A673 (cell line): ENCODE data around the gene RAB24. TPM values are rescaled to one million over a fixed set of nuclear protein-coding genes. Genes with fewer than 3 reads are reported as not detected.

Experiments used
- BruUV-seq: library from RNA; stranded (reverse); fragments of 400-500 nt; replicated peaks from 2 replicates; lab custom pipeline; 2021; lab: Mats Ljungman, UMichigan
- CTCF ChIA-PET: fragments of 300-600 bp; sonication (Branson Sonifier 250); formaldehyde crosslinking; loops from one replicate; lab custom pipeline; 2022; ENCODE audit warnings: antibody characterized with exemption; lab: Charles Lee
- POLR2A ChIA-PET: fragments of 300-600 bp; sonication (Branson Sonifier 250); formaldehyde crosslinking; loops from one replicate; lab custom pipeline; 2022; ENCODE audit warnings: antibody characterized with exemption; ENCODE audit not compliant: low non-redundant PET; lab: Charles Lee
- DNase-seq: peaks from one replicate; pipeline ENCODE4 v3.0.0-alpha.2; 2015; ENCODE audit warnings: low spot score
- H3K27ac ChIP-seq: fragments of 200-600 bp; sonication (generic); 2 replicates; pipeline ENCODE4 v1.5.1; 2016; ENCODE audit warnings: mixed run types, low read depth, mild to moderate bottlenecking, mixed read lengths, antibody characterized with exemption, low read length; ENCODE audit not compliant: poor library complexity, severe bottlenecking
- H3K27me3 ChIP-seq: fragments of 200-600 bp; sonication (generic); replicated peaks from 2 replicates; pipeline ENCODE4 v1.6.1; 2017; ENCODE audit warnings: mixed run types, low read depth, mild to moderate bottlenecking, mixed read lengths, antibody characterized with exemption, low read length; ENCODE audit not compliant: insufficient read depth, poor library complexity
- H3K36me3 ChIP-seq: fragments of 200-600 bp; sonication (generic); 2 replicates; pipeline ENCODE4 v1.6.1; 2016; ENCODE audit warnings: mixed run types, mild to moderate bottlenecking, mixed read lengths, antibody characterized with exemption, low read length; ENCODE audit not compliant: insufficient read depth, poor library complexity, severe bottlenecking
- H3K4me1 ChIP-seq: fragments of 200-600 bp; sonication (generic); 2 replicates; pipeline ENCODE4 v1.6.1; 2017; ENCODE audit warnings: mixed run types, mild to moderate bottlenecking, mixed read lengths, antibody characterized with exemption, low read length; ENCODE audit not compliant: insufficient read depth, poor library complexity, severe bottlenecking
- H3K4me3 ChIP-seq: fragments of 200-600 bp; sonication (generic); 2 replicates; pipeline ENCODE4 v1.5.1; 2016; ENCODE audit warnings: low read depth, mixed run types, mild to moderate bottlenecking, mixed read lengths, low read length; ENCODE audit not compliant: poor library complexity, severe bottlenecking
- H3K9me3 ChIP-seq: fragments of 200-600 bp; sonication (generic); 2 replicates; pipeline ENCODE4 v1.6.1; 2016; ENCODE audit warnings: mixed run types, low read depth, mild to moderate bottlenecking, mixed read lengths, antibody characterized with exemption, low read length; ENCODE audit not compliant: poor library complexity, severe bottlenecking
- EZH2 ChIP-seq: fragments of 200-600 bp; sonication (generic); IDR thresholded peaks from 2 replicates; pipeline ENCODE4 v1.6.1; 2017; ENCODE audit warnings: borderline replicate concordance, low read depth, mild to moderate bottlenecking, mixed read lengths, antibody characterized with exemption, low read length; ENCODE audit not compliant: poor library complexity, severe bottlenecking
- intact Hi-C: fragments of 100-400 bp; cut with micrococcal nuclease; formaldehyde crosslinking; loops from one replicate; pipeline ENCODE4 v1.10.0; 2022; ENCODE audit not compliant: unreplicated experiment
- total RNA-seq: library from RNA; stranded (reverse); gene quantifications from 2 replicates; pipeline ENCODE4 v1.2.3, GENCODE V29; 2021
- TF ChIP-seq, protein P1 (sequence below): fragments of 300-800, 200-600 bp; sonication (generic); conservative IDR thresholded peaks from 2 replicates; pipeline ENCODE4 v1.5.1; 2017; ENCODE audit warnings: low read depth, mild to moderate bottlenecking, antibody characterized with exemption, low read length, moderate library complexity, mixed read lengths

Gene RAB24
- total RNA-seq, 1 experiment from 2014 or later = 16.0 TPM

DNA sequence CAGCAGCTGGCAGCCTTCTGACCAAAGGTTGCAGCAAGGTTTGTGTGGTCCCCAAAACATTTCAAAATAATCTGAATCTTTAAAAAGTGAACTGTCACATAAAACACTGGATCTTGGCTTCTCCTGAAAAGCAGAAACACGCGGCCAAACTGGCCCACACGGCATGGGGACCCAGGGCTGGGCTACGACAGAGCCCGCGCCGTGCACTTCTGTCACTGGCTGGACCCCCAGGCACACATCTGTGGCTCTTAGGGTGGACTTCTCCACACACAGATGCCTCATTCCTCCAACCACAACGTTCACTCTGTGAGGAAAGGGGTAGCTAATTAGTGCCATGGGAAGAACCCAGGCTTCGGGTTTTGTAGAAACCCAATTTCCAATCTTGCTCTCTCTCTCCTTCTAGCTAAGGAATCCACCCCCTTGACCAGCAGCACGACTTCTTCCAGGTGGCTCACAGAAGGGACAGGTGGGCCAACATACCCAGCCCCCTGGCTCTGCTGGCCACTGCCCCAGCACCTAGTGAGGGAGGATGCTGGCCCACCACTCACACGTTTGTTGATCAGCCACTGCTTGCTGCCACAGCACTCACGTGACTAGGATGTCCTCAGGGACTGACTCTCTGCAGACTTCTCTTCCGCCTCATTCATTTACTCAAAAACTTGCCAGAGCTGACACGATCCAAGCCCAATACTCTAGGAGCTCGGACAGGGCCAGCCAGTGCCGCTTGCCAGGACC lies 30.1 kb upstream of the RAB24 start:
- BruUV-seq = no TSS peak
- DNase-seq = no peak
- ChIA-PET CTCF (no interaction called here), POLR2A (no interaction called here)
- peaks cover 25% of the 10 kb centered on the region for H3K36me3 ChIP-seq
- H3K4me1 ChIP-seq = no peaks in the 10 kb centered on the region
- intact Hi-C loops = no loop called here
- no peak overlapping the region for H3K4me3 ChIP-seq
- TF ChIP-seq EZH2 = no peak
- TF ChIP-seq, protein P1, sequence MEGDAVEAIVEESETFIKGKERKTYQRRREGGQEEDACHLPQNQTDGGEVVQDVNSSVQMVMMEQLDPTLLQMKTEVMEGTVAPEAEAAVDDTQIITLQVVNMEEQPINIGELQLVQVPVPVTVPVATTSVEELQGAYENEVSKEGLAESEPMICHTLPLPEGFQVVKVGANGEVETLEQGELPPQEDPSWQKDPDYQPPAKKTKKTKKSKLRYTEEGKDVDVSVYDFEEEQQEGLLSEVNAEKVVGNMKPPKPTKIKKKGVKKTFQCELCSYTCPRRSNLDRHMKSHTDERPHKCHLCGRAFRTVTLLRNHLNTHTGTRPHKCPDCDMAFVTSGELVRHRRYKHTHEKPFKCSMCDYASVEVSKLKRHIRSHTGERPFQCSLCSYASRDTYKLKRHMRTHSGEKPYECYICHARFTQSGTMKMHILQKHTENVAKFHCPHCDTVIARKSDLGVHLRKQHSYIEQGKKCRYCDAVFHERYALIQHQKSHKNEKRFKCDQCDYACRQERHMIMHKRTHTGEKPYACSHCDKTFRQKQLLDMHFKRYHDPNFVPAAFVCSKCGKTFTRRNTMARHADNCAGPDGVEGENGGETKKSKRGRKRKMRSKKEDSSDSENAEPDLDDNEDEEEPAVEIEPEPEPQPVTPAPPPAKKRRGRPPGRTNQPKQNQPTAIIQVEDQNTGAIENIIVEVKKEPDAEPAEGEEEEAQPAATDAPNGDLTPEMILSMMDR = no peak
- H3K9me3 ChIP-seq = no peaks in the 10 kb centered on the region
- H3K27me3 ChIP-seq = no peaks in the 10 kb centered on the region
- no peak overlapping the region for H3K27ac ChIP-seq

DNA sequence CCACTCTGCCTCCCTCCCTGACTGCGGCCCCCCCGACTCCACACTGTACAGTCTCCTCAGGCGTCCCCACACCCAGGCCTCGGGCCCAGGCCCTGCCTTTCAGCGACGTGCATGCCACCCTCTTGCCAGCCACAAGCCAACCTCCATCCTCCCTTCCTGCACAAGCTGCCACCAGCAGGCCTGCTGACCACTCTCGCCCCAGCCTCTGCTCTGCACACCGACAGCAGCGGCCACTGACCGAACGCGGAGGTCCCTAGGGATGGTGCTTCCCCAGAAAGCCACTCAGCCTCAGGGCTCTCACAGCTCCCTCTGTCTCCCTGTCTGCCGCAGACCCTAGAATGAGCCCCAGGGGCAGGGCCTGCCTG lies 29.4 kb upstream of the RAB24 start:
- Histone ChIP-seq H3K4me3 (no peak overlapping the region), H3K9me3 (no peaks in the 10 kb centered on the region), H3K36me3 (peaks cover 25% of the 10 kb centered on the region), H3K27me3 (no peaks in the 10 kb centered on the region), H3K4me1 (no peaks in the 10 kb centered on the region), H3K27ac (no peak overlapping the region)
- POLR2A ChIA-PET = no interaction called here
- TF ChIP-seq EZH2 = no peak
- TF ChIP-seq, protein P1 = no peak
- CTCF ChIA-PET = no interaction called here
- no TSS peak for BruUV-seq
- intact Hi-C loops = no loop called here
- DNase-seq = no peak

DNA sequence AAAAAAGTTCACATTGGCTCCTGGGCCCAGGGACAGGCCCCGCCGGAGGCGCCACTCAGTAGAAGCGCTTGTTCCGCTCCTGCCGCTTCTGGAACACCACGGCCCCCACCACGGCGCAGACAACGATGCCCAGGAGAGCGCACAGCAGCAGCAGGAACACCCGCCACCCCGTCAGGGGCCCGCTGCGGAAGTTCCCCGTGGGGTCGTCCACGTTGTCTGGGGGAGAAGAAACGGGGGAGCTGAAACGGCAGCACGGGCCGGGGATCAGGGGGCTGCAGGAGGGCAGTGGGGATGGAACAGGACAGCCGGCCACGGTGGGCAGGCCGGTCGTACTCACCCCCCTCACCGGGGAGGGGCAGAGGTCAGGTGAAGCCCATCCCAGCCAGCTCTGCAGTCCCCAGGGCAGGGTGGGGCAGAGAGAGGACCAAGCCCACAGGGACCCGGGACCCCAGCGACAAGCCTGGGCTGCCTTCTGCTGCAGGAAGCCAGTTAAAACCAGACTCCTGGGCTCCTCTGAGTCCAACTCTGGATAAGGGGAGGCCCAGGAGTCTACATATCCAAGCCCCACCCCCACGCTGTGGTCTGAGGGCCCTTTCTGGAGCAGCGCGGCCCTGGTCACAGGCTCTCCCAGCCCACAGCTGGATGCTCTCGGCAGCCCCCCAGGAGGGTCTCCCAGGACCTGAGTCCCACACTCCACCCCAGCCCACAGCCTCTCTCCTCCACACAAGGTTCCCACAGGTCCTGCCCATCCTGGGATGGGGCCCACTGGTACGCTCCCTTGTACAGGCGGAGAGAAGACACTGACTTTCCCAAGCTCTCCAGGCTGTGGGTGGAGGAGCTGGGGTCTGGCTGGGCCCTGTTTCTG lies 28.7 kb upstream of the RAB24 start:
- DNase-seq = no peak
- Histone ChIP-seq H3K4me3 (no peak overlapping the region), H3K9me3 (no peaks in the 10 kb centered on the region), H3K36me3 (peaks cover 21% of the 10 kb centered on the region), H3K27me3 (no peaks in the 10 kb centered on the region), H3K27ac (no peak overlapping the region), H3K4me1 (no peaks in the 10 kb centered on the region)
- BruUV-seq = no TSS peak
- TF ChIP-seq EZH2 = no peak
- TF ChIP-seq, protein P1 = no peak
- ChIA-PET POLR2A (no interaction called here), CTCF (no interaction called here)
- intact Hi-C loops = no loop called here
